K562 (cell line): ENCODE data around the gene RANGAP1. TPM values are rescaled to one million over a fixed set of nuclear protein-coding genes. Genes with fewer than 3 reads are reported as not detected.

ENCODE experiments used
- CTCFL ChIP-seq: IDR thresholded peaks from 2 replicates; pipeline ENCODE4 v1.6.1; 2011; ENCODE audit warnings: borderline replicate concordance, low read depth, mild to moderate bottlenecking, moderate library complexity, low read length; ENCODE audit not compliant: insufficient read depth, poor library complexity, severe bottlenecking
- ELF4 ChIP-seq: fragments of 450-650 bp; formaldehyde crosslinking; IDR thresholded peaks from 2 replicates; pipeline ENCODE4 v1.4.0; 2022; ENCODE audit warnings: missing genetic modification characterization
- FOXM1 ChIP-seq, 2 experiments: fragments of 450-650 bp in 1 of 2; sonication (generic) in 1 of 2; formaldehyde crosslinking in 1 of 2; IDR thresholded peaks; 2 replicates each; pipeline versions ENCODE4 v1.6.1 to v1.9.0; 2017 to 2022; ENCODE audit warnings: low read depth in 2 of 2, mild to moderate bottlenecking in 2 of 2, missing genetic modification reagents in 1 of 2, moderate library complexity in 1 of 2
- GABPB1 ChIP-seq: sonication (generic); formaldehyde crosslinking; IDR thresholded peaks from 2 replicates; pipeline ENCODE4 v1.8.0; 2022; ENCODE audit warnings: mild to moderate bottlenecking, missing genetic modification reagents
- HDAC8 ChIP-seq: fragments of 450-650 bp; IDR thresholded peaks from 2 replicates; pipeline ENCODE4 v1.6.1; 2016; ENCODE audit warnings: mild to moderate bottlenecking, missing genetic modification characterization, moderate library complexity, missing compliant biosample characterization
- PPARD ChIP-seq: fragments of 250-450 bp; sonication (Bioruptor Pico); IDR thresholded peaks from 2 replicates; pipeline ENCODE4 v1.8.0; 2022; ENCODE audit warnings: inconsistent platforms, mild to moderate bottlenecking, moderate library complexity
- ZC3H11A ChIP-seq: IDR thresholded peaks from 2 replicates; pipeline ENCODE4 v1.6.1; 2012; ENCODE audit warnings: low read depth, low read length, improper control_type of control experiment
- polyA plus RNA-seq, 8 experiments: library from polyadenylated mRNA; depleted of rRNA in 4 of 8; stranded (reverse) in 5 of 8; unstranded in 3 of 8; fragments of >200 nt; fragmentation: Nextera tagmentation in 2 of 8; fragmentation: Illumina TruSeq in 1 of 8; extraction: Ambion mirVana in 2 of 8; extraction: Trizol in 1 of 8; gene quantifications; 2 replicates each; pipeline versions ENCODE4 v1.2.1 to v1.2.3, GENCODE V29; 2011 to 2014; ENCODE audit warnings: inconsistent platforms in 1 of 8, missing spikeins in 1 of 8
- total RNA-seq, 7 experiments: library from RNA; depleted of rRNA in 6 of 7; stranded (reverse); fragments of >200 nt in 6 of 7; fragmentation: Illumina TruSeq in 2 of 7; extraction: Trizol in 2 of 7; gene quantifications; 2 replicates each; pipeline versions ENCODE4 v1.2.1 to v1.2.3, GENCODE V29; 2011 to 2021; ENCODE audit warnings: low replicate concordance in 1 of 7
- TF ChIP-seq, protein P1 (sequence below), 2 experiments: fragments of 450-650 bp in 1 of 2; sonication (generic) in 1 of 2; formaldehyde crosslinking in 1 of 2; IDR thresholded peaks; 2 replicates each; pipeline versions ENCODE4 v1.7.1 to v1.9.0; 2016 to 2022; ENCODE audit warnings: inconsistent platforms in 1 of 2, mild to moderate bottlenecking in 1 of 2, missing genetic modification reagents in 1 of 2
- TF ChIP-seq, protein P2 (sequence below): sonication (generic); formaldehyde crosslinking; IDR thresholded peaks from 2 replicates; pipeline ENCODE4 v1.8.0; 2022; ENCODE audit warnings: mild to moderate bottlenecking, missing genetic modification reagents

RANGAP1 gene
- total and polyA plus RNA-seq, 9 of the 15 experiments (the other 6 are each of a cell fraction or from before 2014, with no cell fraction given): 2.1 to 104 (median 50.6) TPM

GRCh38 chr22:41285820-41286638 lies at the start of gene RANGAP1 (continued):
- TF ChIP-seq PPARD: no peak
- peak; percentile 57 for TF ChIP-seq CTCFL
- peak; percentile 91 for TF ChIP-seq FOXM1 (IDR thresholded peaks at IDR 0.05; ENCODE audit: low read depth)
- no peak for TF ChIP-seq FOXM1 (CRISPR knock-in tag; IDR thresholded peaks at IDR 0.05; ENCODE audit: low read depth)
- TF ChIP-seq GABPB1 (CRISPR knock-in tag): peak; percentile 91
- no peak for TF ChIP-seq ELF4
- TF ChIP-seq, protein P1, sequence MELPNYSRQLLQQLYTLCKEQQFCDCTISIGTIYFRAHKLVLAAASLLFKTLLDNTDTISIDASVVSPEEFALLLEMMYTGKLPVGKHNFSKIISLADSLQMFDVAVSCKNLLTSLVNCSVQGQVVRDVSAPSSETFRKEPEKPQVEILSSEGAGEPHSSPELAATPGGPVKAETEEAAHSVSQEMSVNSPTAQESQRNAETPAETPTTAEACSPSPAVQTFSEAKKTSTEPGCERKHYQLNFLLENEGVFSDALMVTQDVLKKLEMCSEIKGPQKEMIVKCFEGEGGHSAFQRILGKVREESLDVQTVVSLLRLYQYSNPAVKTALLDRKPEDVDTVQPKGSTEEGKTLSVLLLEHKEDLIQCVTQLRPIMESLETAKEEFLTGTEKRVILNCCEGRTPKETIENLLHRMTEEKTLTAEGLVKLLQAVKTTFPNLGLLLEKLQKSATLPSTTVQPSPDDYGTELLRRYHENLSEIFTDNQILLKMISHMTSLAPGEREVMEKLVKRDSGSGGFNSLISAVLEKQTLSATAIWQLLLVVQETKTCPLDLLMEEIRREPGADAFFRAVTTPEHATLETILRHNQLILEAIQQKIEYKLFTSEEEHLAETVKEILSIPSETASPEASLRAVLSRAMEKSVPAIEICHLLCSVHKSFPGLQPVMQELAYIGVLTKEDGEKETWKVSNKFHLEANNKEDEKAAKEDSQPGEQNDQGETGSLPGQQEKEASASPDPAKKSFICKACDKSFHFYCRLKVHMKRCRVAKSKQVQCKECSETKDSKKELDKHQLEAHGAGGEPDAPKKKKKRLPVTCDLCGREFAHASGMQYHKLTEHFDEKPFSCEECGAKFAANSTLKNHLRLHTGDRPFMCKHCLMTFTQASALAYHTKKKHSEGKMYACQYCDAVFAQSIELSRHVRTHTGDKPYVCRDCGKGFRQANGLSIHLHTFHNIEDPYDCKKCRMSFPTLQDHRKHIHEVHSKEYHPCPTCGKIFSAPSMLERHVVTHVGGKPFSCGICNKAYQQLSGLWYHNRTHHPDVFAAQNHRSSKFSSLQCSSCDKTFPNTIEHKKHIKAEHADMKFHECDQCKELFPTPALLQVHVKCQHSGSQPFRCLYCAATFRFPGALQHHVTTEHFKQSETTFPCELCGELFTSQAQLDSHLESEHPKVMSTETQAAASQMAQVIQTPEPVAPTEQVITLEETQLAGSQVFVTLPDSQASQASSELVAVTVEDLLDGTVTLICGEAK (IDR thresholded peaks at IDR 0.05): peak; percentile 98
- TF ChIP-seq, protein P1 (CRISPR knock-in tag; IDR thresholded peaks at IDR 0.05): peak; percentile 94
- TF ChIP-seq HDAC8 (tag): 0 out of 2 replicates have a peak, but pooled peaks have one; percentile 22
- TF ChIP-seq, protein P2, sequence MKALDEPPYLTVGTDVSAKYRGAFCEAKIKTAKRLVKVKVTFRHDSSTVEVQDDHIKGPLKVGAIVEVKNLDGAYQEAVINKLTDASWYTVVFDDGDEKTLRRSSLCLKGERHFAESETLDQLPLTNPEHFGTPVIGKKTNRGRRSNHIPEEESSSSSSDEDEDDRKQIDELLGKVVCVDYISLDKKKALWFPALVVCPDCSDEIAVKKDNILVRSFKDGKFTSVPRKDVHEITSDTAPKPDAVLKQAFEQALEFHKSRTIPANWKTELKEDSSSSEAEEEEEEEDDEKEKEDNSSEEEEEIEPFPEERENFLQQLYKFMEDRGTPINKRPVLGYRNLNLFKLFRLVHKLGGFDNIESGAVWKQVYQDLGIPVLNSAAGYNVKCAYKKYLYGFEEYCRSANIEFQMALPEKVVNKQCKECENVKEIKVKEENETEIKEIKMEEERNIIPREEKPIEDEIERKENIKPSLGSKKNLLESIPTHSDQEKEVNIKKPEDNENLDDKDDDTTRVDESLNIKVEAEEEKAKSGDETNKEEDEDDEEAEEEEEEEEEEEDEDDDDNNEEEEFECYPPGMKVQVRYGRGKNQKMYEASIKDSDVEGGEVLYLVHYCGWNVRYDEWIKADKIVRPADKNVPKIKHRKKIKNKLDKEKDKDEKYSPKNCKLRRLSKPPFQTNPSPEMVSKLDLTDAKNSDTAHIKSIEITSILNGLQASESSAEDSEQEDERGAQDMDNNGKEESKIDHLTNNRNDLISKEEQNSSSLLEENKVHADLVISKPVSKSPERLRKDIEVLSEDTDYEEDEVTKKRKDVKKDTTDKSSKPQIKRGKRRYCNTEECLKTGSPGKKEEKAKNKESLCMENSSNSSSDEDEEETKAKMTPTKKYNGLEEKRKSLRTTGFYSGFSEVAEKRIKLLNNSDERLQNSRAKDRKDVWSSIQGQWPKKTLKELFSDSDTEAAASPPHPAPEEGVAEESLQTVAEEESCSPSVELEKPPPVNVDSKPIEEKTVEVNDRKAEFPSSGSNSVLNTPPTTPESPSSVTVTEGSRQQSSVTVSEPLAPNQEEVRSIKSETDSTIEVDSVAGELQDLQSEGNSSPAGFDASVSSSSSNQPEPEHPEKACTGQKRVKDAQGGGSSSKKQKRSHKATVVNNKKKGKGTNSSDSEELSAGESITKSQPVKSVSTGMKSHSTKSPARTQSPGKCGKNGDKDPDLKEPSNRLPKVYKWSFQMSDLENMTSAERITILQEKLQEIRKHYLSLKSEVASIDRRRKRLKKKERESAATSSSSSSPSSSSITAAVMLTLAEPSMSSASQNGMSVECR: peak; percentile 68; the same call in 1 of the 2 replicates
- no peak for TF ChIP-seq ZC3H11A
